Urinary bladder (tissue), 4 donors: ENCODE data around the gene RASD1. TPM values are rescaled to one million over a fixed set of nuclear protein-coding genes. Genes with fewer than 3 reads are reported as not detected.
"Not testable (repeated sequence)": the region's sequence is repeated elsewhere in the genome, so short reads cannot be mapped to it uniquely, and the experiment has no call there.

Experiments used
- DNase-seq: peaks from one replicate; pipeline ENCODE4 v3.0.0-alpha.2; 2015; ENCODE audit errors: extremely low spot score
- H3K27ac ChIP-seq: one replicate; pipeline ENCODE4 v1.5.1; 2013; ENCODE audit warnings: low read depth, mild to moderate bottlenecking, moderate library complexity
- H3K36me3 ChIP-seq: one replicate; pipeline ENCODE4 v1.6.1; 2013; ENCODE audit warnings: mild to moderate bottlenecking, moderate library complexity; ENCODE audit not compliant: insufficient read depth
- H3K4me1 ChIP-seq: one replicate; pipeline ENCODE4 v1.6.1; 2013; ENCODE audit warnings: mild to moderate bottlenecking, moderate library complexity; ENCODE audit not compliant: insufficient read depth
- H3K4me3 ChIP-seq: one replicate; pipeline ENCODE4 v1.5.1; 2013; ENCODE audit warnings: low read depth, low read length
- WGBS: extraction: QIAGEN DNeasy Blood & Tissue Kit; methylation state at CpG from one replicate; pipeline ENCODE4 v1.1.7; 2013; 5-methylcytosine and 5-hydroxymethylcytosine counted together
- polyA plus RNA-seq: library from polyadenylated mRNA; stranded (reverse); fragments of 200-250 nt; gene quantifications from one replicate; pipeline ENCODE4 v1.2.3, GENCODE V29; 2013
- total RNA-seq: library from RNA; depleted of rRNA; stranded (reverse); fragments of >200 nt; gene quantifications from one replicate; pipeline ENCODE4 v1.2.3, GENCODE V29; 2014
- donor health status: healthy with polysubstance abuse.
- donor health status: healthy.

RASD1 gene
- total and polyA plus RNA-seq, 2 donors: 2.6 to 12.5 TPM

GRCh38 chr17:17469996-17470395 is 26.2 kb downstream of the RASD1 start:
- 95% methylated on average over 3 of the region's 3 CpGs for WGBS
- Histone ChIP-seq H3K4me3 (no peak overlapping the region), H3K36me3 (no peaks in the 10 kb centered on the region), H3K27ac (no peak overlapping the region), H3K4me1 (no peaks in the 10 kb centered on the region)
- DNase-seq: no peak

GRCh38 chr17:17469358-17469757 is 26.8 kb downstream of the RASD1 start:
- no peaks in the 10 kb centered on the region for H3K4me1 ChIP-seq
- H3K4me3 ChIP-seq: no peak overlapping the region
- no peak for DNase-seq
- H3K27ac ChIP-seq: no peak overlapping the region
- H3K36me3 ChIP-seq: no peaks in the 10 kb centered on the region
- WGBS: 96% methylated on average over 4 of the region's 4 CpGs

GRCh38 chr17:17468217-17469010 is 27.8 kb downstream of the RASD1 start:
- DNase-seq: no peak
- 74% methylated on average over 5 of the region's 5 CpGs for WGBS
- no peak overlapping the region for H3K4me3 ChIP-seq
- H3K27ac ChIP-seq: no peak overlapping the region
- H3K4me1 ChIP-seq: no peaks in the 10 kb centered on the region
- no peaks in the 10 kb centered on the region for H3K36me3 ChIP-seq

DNA sequence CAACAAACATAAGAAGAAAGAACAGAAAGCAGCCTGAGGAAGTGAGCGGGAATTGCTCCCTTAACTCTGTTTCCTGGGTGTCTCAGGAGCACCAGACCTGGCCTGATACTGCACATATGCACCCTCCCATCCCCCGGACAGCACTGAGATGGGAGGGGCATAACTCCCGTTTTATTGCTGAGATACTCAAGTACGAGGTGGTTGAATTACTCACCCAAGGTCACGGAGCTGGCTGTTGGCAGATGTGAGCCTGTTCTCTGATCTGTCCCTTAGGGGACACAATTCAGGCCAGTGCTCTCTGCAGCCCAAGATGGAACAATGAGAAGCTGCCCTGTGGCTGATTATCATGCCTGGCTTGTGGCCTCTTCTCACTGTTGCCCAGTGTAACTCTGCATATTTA is 28.5 kb downstream of the RASD1 start:
- no peaks in the 10 kb centered on the region for H3K4me1 ChIP-seq
- DNase-seq: no peak
- WGBS: 35% methylated on average over 5 of the region's 5 CpGs
- no peak overlapping the region for H3K4me3 ChIP-seq
- H3K27ac ChIP-seq: no peak overlapping the region
- H3K36me3 ChIP-seq: no peaks in the 10 kb centered on the region

DNA sequence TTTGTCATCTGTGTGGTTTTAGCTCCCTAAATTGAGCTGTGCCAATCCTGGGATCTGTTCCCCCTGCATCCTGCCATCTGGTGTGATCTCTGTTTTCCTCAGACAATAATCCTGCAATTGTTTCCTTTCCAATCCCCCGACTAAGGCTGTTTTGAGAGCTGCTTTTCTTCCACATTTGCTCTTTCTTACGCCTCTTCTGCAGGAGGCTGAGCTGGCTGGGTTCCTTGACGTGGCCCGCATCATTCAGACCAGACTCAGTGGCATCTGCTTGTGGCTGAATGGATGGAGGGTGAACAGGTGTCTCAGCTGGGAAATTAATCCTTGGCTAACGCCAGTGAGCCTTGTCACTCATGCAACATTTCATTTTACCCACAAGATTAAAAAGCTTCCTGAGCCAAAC is 29.2 kb downstream of the RASD1 start:
- H3K36me3 ChIP-seq: no peaks in the 10 kb centered on the region
- H3K27ac ChIP-seq: no peak overlapping the region
- 64% methylated on average over 5 of the region's 5 CpGs for WGBS
- H3K4me1 ChIP-seq: no peaks in the 10 kb centered on the region
- DNase-seq: no peak
- H3K4me3 ChIP-seq: no peak overlapping the region

DNA sequence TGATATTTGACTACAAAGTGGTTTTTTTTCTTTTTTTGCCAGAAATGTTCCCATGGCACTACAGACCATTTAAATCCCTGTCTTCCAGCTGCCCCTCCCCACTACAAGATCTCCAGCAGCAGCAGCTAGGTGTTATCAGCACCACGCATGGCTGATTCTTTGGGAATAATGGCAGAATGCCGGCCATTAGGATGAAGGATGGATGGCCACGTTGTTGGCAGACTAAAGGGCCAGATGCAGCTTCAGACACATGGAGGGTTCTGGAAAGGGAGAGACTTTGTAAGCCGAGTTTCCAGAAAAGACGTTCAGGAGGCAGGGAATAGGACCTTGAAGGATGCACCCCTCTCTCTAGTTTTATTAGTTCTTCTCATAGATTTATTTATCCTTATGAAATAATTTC is 29.7 kb downstream of the RASD1 start:
- 51% methylated on average over 5 of the region's 5 CpGs for WGBS
- no peaks in the 10 kb centered on the region for H3K4me1 ChIP-seq
- no peak overlapping the region for H3K4me3 ChIP-seq
- no peak for DNase-seq
- H3K36me3 ChIP-seq: no peaks in the 10 kb centered on the region
- H3K27ac ChIP-seq: no peak overlapping the region

DNA sequence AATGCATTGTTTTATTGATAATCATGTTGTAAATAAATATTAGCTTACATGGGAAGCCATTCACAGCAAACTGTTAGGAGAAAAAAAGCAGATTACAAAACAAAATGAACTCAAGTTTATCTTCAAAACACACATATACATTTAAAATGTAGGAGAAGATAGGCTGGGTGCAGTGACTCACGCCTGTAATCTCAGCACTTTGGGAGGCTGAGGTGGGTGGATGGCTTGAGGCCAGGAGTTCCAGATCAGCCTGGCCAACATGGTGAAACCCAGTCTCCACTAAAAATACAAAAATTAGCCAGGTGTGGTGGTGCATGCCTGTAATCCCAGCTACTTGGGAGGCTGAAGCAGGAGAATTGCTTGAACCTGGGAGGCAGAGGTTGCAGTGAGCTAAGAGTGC is 30.3 kb downstream of the RASD1 start:
- H3K4me1 ChIP-seq, H3K4me3 ChIP-seq, DNase-seq, H3K36me3 ChIP-seq, H3K27ac ChIP-seq: not testable (repeated sequence)
- 30% methylated on average over 1 of the region's 1 CpG for WGBS

DNA sequence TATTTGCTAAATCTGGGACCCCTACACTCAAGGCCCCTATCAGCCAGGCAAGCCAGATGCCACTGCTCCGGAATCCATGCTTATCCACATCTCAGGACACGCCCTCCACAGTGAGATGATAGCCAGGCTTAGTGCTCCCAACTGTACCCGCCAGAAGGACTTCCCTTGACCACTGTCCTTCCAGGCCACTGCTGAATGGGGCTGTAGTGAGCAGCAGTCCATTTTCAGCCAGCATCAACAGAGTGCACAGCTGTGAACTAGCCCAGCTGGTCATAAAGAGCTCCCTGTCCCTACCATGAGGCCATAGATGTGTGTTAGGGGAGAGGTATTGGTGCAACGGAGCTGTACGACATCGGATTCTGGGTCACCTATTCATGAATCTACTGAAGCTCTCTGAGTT is 32.4 kb downstream of the RASD1 start:
- H3K36me3 ChIP-seq: no peaks in the 10 kb centered on the region

DNA sequence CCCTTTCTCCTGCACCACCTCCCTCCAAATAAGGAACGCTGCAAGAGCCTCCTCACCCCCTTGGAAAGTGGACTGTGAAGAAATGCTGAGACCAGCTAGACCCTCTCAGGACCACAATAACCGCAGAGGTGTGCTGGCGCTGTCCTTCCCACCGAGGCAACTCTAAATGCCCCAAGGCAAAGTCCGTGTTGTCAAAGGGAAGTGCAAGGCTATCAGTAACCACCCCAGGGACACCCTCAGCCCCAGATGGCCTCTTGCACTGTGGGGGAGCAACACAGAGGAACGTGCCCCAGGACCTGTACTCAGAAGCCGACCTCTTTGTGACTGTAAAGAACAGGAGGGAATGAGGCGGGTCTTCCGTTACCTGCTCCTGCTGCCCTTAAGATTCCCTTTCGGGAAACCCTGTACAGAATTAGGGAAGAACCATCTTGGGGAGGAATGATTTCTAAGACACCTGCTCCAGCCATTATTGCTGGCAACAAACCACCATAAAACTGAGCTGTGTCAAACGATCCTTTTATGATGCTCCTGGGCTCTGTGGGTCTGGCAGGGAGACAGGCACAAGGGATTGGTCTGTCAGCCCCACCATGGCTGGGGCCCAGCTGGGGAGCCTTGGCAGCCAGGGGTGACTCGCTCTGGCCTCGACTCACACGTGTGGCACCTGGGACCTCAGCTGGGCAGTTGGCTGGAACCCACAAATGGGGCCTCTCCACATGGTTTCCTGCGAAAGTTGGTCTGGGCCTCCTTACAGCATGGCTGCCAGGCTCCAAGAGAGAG is 34.0 kb downstream of the RASD1 start:
- WGBS: 64% methylated on average over 15 of the region's 15 CpGs
- H3K27ac ChIP-seq: no peak overlapping the region

More for the DNA sequence above, 32.4 kb downstream of the RASD1 start:
- Histone ChIP-seq H3K27ac (no peak overlapping the region), H3K4me3 (no peak overlapping the region), H3K4me1 (no peaks in the 10 kb centered on the region)
- DNase-seq: no peak
- WGBS: 81% methylated on average over 6 of the region's 6 CpGs

DNA sequence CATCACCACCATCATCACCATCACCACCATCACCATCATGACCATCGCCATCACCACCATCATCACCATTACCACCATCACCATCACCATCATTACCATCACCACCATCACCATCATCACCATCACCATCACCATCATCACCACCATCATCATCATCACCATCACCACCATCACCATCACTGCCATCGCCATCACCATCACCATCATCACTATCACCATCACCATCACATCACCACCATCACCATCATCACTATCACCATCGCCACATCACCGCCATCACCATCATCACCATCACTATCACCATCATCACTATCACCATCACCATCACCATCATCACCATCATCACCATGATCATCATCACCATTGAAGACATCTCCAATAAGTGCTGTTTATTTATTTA is 36.2 kb downstream of the RASD1 start:
- Histone ChIP-seq H3K4me1 (no peaks in the 10 kb centered on the region), H3K36me3 (no peaks in the 10 kb centered on the region), H3K4me3 (no peak overlapping the region), H3K27ac (no peak overlapping the region)
- 98% methylated on average over 4 of the region's 4 CpGs for WGBS
- no peak for DNase-seq

More for the DNA sequence above, 34.0 kb downstream of the RASD1 start:
- no peak for DNase-seq
- H3K4me1 ChIP-seq: no peaks in the 10 kb centered on the region
- H3K36me3 ChIP-seq: no peaks in the 10 kb centered on the region
- H3K4me3 ChIP-seq: no peak overlapping the region

DNA sequence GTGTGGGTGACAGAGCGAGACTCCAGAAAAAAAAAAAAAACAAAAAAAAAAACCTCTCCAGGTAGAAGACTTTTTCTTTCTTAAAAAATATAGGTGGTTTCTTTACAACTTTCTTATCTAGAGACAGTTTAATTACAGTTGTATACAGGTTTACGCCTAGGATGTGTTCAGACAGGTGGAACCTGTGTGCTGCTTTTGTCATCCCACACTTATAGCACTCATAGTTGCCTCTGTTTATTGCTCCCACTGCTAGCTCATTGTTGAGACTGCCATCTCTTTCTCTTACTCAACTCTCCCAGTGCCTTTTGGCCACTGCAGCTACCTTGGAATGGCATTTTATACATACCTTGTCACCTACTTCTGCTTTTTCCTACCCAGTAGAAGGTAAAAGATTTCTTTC is 38.5 kb downstream of the RASD1 start:
- no peak overlapping the region for H3K4me3 ChIP-seq
- no peaks in the 10 kb centered on the region for H3K36me3 ChIP-seq
- no peak overlapping the region for H3K27ac ChIP-seq
- H3K4me1 ChIP-seq: no peaks in the 10 kb centered on the region
- DNase-seq: no peak
- WGBS: 88% methylated on average over 2 of the region's 2 CpGs

GRCh38 chr17:17456251-17456650 is 39.9 kb downstream of the RASD1 start:
- Histone ChIP-seq H3K4me3 (no peak overlapping the region), H3K36me3 (no peaks in the 10 kb centered on the region), H3K27ac (no peak overlapping the region), H3K4me1 (no peaks in the 10 kb centered on the region)
- no peak for DNase-seq
- 82% methylated on average over 19 of the region's 19 CpGs for WGBS

- Histone ChIP-seq H3K4me1 (no peaks in the 10 kb centered on the region), H3K4me3 (no peak overlapping the region), H3K36me3 (no peaks in the 10 kb centered on the region), H3K27ac (no peak overlapping the region)
- DNase-seq: no peak
- WGBS: 80% methylated on average over 4 of the region's 4 CpGs
Measured at GRCh38 chr17:17455173-17455572, 41.0 kb downstream of the RASD1 start.

DNA sequence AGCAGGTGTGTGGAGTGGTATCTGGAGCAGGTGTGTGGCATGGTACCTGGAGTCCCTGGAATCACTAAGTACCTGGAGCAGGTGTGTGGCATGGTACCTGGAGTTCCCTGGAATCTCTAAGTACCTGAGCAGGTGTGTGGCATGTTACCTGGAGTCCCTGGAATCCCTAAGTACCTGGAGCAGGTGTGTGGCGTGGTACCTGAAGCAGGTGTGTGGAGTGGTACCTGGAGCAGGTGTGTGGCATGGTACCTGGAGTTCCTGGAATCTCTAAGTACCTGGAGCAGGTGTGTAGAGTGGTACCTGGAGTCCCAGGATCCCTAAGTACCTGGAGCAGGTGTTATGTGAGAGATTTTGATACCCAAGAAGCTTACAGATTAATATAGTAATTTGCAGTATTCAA is 41.5 kb downstream of the RASD1 start:
- H3K27ac ChIP-seq, DNase-seq, H3K4me1 ChIP-seq, H3K36me3 ChIP-seq, H3K4me3 ChIP-seq: not testable (repeated sequence)
- 69% methylated on average over 1 of the region's 1 CpG for WGBS
